ENCODE measurements around the gene COA1. TPM values are rescaled to one million over a fixed set of nuclear protein-coding genes. Genes with fewer than 3 reads are reported as not detected.
A peak's percentile ranks its signal among the peaks of the same experiment; 100 is the strongest.

The COA1 gene
- total RNA-seq, 4 donors from 2014 or later, result 34.0 to 84.2 (median 54.4) TPM

- Histone ChIP-seq H3K4me3 (no peak overlapping the region), H3K9me3 (no peaks in the 10 kb centered on the region), H3K4me1 (peaks cover 0 to 6% (median 0%) of the 10 kb centered on the region in 4 donors), H3K27ac (no peak overlapping the region), H3K27me3 (no peaks in the 10 kb centered on the region), H3K36me3 (no peaks in the 10 kb centered on the region)
- no peak for TF ChIP-seq POLR2A (IDR thresholded peaks at IDR 0.05)
- TF ChIP-seq, protein P1, sequence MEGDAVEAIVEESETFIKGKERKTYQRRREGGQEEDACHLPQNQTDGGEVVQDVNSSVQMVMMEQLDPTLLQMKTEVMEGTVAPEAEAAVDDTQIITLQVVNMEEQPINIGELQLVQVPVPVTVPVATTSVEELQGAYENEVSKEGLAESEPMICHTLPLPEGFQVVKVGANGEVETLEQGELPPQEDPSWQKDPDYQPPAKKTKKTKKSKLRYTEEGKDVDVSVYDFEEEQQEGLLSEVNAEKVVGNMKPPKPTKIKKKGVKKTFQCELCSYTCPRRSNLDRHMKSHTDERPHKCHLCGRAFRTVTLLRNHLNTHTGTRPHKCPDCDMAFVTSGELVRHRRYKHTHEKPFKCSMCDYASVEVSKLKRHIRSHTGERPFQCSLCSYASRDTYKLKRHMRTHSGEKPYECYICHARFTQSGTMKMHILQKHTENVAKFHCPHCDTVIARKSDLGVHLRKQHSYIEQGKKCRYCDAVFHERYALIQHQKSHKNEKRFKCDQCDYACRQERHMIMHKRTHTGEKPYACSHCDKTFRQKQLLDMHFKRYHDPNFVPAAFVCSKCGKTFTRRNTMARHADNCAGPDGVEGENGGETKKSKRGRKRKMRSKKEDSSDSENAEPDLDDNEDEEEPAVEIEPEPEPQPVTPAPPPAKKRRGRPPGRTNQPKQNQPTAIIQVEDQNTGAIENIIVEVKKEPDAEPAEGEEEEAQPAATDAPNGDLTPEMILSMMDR (IDR thresholded peaks at IDR 0.05), result no peak
- DNase-seq, result no peak
These were observed 57.8 kb downstream of the COA1 start for GRCh38 chr7:43671521-43671920.

- peak overlapping the region in 2 of 4 donors; percentile 13 to 47 for H3K27ac ChIP-seq
- H3K36me3 ChIP-seq, result no peaks in the 10 kb centered on the region
- peak in 2 of 3 donors; percentile 46 to 64 for DNase-seq
- H3K4me3 ChIP-seq, result no peak overlapping the region
- H3K9me3 ChIP-seq, result no peaks in the 10 kb centered on the region
- H3K4me1 ChIP-seq, result peaks cover 0 to 3% (median under 1%) of the 10 kb centered on the region in 4 donors
- TF ChIP-seq, protein P1 (IDR thresholded peaks at IDR 0.05), result no peak
- TF ChIP-seq POLR2A (IDR thresholded peaks at IDR 0.05), result no peak
- H3K27me3 ChIP-seq, result no peaks in the 10 kb centered on the region
These were observed 59.8 kb downstream of the COA1 start for GRCh38 chr7:43669286-43670081.

GRCh38 chr7:43668035-43668434 lies 61.3 kb downstream of the COA1 start:
- H3K27me3 ChIP-seq, result no peaks in the 10 kb centered on the region
- H3K36me3 ChIP-seq, result no peaks in the 10 kb centered on the region
- H3K4me1 ChIP-seq, result peaks cover 0 to 3% (median 0%) of the 10 kb centered on the region in 4 donors
- TF ChIP-seq, protein P1 (IDR thresholded peaks at IDR 0.05), result no peak
- TF ChIP-seq POLR2A (IDR thresholded peaks at IDR 0.05), result no peak
- H3K4me3 ChIP-seq, result no peak overlapping the region
- no peaks in the 10 kb centered on the region for H3K9me3 ChIP-seq
- DNase-seq, result no peak
- no peak overlapping the region for H3K27ac ChIP-seq

- Histone ChIP-seq H3K4me3 (no peak overlapping the region), H3K9me3 (no peaks in the 10 kb centered on the region), H3K27me3 (no peaks in the 10 kb centered on the region), H3K4me1 (peaks cover 0 to 3% (median 0%) of the 10 kb centered on the region in 4 donors), H3K27ac (no peak overlapping the region), H3K36me3 (no peaks in the 10 kb centered on the region)
- TF ChIP-seq, protein P1 (IDR thresholded peaks at IDR 0.05), result no peak
- TF ChIP-seq POLR2A (IDR thresholded peaks at IDR 0.05), result no peak
- DNase-seq, result no peak
These were observed 62.4 kb downstream of the COA1 start for GRCh38 chr7:43666938-43667337.

DNA sequence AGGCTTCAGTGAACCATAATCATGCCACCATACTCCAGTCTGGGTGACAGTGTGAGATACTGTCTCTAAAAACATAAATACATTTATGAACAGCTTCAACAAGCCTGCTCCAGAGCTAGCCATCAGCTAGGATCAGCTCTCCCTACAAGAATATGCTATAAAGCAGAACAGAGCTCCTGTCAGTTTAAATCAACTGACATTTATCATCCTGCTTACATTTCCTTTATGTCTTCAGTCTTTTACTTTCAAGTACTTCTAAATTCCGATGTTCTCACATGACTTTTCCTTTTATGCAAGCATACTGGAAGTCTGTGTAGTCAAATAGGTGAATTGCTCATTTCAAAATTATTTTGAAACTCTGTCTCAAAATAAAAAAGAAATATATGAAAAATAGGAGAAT lies 64.6 kb downstream of the COA1 start:
- no peaks in the 10 kb centered on the region for H3K9me3 ChIP-seq
- no peak overlapping the region for H3K4me3 ChIP-seq
- TF ChIP-seq, protein P1 (IDR thresholded peaks at IDR 0.05), result no peak
- TF ChIP-seq POLR2A (IDR thresholded peaks at IDR 0.05), result no peak
- H3K27ac ChIP-seq, result no peak overlapping the region
- H3K4me1 ChIP-seq, result peaks cover 0 to 3% (median 0%) of the 10 kb centered on the region in 4 donors
- H3K36me3 ChIP-seq, result no peaks in the 10 kb centered on the region
- DNase-seq, result no peak
- H3K27me3 ChIP-seq, result no peaks in the 10 kb centered on the region

Measured in Peyer's patch (tissue), 4 donors.